ENCODE measurements around the gene CCDC169.
"Not testable (repeated sequence)": the region's sequence is repeated elsewhere in the genome, so short reads cannot be mapped to it uniquely, and the experiment has no call there.

CCDC169 gene

DNA sequence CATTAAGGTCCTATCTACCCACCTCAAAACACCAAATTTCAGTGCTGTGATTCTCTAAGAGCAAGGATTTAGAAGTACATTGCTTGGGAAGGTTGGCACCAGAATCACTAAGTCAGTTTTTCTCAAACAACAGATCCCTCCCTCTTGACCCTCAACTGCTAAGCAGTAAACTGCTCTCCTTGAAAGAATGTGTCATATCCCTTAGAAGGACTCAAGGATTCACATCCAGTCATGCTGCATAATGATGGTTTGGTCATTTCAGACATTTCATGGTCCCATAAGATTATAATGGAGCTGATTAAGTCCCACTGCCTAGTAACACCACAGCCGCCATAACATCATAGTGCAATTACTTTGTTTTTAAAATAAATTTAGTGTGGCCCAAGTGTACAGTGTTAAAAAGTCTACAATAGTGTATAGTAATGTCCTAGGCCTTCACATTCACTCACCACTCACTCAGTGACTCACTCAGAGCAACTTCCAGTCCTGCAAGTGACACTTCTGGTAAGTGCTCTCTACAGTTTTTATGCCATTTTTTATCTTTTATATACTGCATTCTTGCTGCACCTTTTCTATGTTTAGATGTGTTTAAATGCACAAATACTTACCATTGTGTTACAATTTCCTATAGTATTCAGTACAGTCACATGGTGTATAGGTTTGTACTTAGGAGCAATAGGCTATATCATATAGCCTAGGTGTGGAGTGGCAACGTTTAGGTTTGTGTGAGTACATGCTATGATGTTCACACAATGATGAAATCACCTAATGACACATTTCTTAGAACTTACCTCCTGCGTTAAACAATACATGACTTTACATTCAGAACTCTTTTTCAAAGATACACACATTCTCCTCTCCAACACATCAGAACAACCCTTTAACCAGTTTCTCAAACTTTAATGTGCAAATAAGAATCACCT is 15.7 kb upstream of the CCDC169 start:
- no peak for DNase-seq (ENCODE audit: low read depth in 2 of 2)

DNA sequence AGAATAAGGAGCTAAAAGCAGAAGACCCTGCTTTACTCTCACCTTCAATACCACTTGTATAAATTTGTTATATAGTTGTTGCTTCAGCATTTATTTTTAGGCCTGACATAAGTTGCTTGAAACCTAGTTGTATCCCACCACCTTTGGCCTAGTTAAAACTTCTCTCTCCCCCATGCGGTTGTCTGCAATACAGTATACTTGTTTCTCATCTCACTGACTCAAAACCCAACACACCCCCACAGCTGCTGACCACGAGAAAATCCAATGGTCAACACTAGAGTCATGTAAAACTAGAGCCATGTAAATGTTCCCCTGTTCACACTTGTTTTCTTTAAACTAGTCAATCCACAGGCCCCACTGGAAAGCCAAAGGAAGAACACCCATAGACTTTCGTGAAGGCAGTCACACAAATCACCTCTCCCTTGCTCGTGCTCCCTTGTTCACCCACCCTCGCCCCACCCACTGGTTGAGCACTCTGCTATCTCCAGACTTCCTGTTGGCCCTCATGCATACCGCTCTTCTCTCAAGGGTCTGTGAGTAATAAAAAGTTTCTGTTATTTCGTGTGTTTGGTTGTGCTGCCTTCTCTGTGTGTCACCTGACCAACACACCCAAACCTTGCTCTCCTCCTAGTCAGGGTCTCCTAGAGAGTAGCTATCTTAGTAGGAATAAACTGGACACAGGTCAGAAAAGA is 12.9 kb upstream of the CCDC169 start:
- no peak for DNase-seq (ENCODE audit: low read depth in 2 of 2)

GRCh38 chr13:36302289-36302688 is 4.7 kb upstream of the CCDC169 start:
- no peak for DNase-seq (ENCODE audit: low read depth in 2 of 2)

DNA sequence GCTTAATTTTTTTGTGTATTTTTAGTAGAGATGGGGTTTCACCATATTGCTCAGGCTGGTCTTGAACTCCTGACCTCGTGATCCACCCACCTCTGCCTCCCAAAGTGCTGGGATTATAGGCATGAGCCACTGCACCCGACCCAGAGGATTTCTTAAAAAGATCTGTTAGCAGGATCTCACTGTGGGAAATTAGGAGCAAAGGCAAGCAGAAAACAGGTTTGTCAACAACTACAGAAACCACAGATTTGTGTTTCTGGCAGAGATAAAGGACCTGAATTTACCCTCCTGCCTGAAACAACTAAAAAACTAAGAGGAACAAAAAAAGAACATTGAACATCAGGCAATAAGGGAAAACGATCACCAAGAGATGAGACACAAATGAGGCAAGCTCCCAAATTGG is 1.9 kb upstream of the CCDC169 start:
- not testable (repeated sequence) for DNase-seq (ENCODE audit: low read depth in 2 of 2)

GRCh38 chr13:36298535-36299068 is 988 bp upstream of the CCDC169 start:
- DNase-seq (ENCODE audit: low read depth in 2 of 2): no peak

DNA sequence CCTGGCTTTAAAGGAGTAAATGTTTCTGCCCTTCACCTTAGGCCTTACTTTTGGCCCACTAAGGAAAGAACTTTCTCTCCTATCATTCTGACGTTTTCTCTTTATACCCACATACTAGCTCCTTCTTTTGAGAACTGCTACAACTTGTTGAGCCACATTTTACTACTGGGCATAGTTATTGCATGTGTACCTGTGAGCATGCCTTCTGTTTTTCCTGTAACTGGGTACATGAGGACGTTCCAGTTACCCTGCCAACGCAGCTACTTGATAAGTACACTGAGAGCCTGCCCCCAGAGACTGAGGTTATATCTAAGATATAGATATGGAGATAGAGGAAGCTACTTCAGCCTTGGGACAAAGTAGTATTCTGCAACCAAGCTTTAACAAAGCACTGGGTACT is 3.5 kb downstream of the CCDC169 start:
- DNase-seq (ENCODE audit: low read depth in 2 of 2): no peak

DNA sequence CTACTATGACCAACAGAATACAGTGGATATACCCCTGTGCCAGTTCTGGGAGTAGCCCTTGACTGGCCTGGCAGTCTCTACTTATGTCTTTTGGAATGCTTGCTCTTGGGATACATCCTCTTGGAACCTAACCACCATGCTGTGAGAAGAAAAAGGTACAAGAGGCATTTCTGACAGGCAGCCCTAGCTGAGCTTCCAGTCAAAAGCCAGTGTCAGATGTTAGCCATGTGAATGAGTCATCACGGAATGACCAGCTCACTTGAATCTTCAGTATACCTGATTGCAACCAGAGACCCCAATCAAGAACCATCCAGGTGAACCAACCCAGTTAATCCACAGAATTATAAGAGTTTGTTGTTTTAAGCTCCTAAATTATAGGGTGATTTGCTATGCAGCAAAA is 4.1 kb downstream of the CCDC169 start:
- DNase-seq (ENCODE audit: low read depth in 2 of 2): no peak

DNA sequence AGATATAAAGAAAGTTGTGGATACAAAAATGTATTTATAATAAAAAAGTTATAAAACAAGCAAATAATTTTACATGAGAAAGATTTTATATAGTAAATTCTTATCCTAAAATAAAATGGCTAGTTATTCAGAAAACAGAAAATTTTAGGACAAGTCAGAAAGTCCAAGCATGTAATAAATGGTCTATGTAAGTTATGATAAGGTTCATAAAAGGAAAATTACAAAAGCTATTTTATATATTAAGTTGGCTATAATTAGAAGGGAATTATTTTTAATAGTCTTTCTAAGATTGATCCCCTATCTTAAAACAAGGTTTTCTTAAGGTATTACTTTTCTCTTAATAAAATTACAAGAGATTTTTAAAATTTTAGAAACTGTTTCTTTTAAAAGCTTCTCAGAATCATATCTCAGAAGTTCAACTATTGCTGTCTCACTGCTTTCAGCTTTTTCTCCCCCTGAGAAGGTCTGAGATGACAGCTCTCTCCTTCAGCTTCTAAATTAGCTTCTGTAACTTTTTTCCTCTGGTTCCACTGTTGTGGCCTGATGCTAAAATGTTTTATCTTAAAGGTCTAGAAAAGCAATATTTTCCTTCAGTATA is 8.7 kb downstream of the CCDC169 start:
- no peak for DNase-seq (ENCODE audit: low read depth in 2 of 2)

DNA sequence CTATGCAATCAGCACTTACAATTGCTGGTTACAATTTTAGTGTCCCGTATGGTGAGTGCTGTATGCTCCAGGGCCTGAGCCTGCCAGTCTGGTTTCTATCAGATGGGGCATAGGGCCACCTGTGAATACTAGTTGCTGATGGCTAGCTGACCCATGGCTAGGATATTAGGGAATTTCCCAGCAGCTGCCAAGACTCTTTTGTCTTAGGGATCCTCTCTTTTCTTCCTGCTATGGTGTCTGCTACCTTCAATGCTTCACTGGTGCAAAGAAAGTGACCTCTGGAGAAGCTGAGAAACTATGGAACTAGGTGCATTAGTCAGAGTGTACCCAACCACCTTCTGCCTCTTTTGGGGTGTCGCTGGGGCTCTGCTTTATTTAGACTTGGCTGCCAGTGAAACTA is 11.6 kb downstream of the CCDC169 start:
- DNase-seq (ENCODE audit: low read depth in 2 of 2): no peak

- DNase-seq (ENCODE audit: low read depth in 2 of 2): no peak
Measured at GRCh38 chr13:36282821-36283432, 14.7 kb downstream of the CCDC169 start.

DNA sequence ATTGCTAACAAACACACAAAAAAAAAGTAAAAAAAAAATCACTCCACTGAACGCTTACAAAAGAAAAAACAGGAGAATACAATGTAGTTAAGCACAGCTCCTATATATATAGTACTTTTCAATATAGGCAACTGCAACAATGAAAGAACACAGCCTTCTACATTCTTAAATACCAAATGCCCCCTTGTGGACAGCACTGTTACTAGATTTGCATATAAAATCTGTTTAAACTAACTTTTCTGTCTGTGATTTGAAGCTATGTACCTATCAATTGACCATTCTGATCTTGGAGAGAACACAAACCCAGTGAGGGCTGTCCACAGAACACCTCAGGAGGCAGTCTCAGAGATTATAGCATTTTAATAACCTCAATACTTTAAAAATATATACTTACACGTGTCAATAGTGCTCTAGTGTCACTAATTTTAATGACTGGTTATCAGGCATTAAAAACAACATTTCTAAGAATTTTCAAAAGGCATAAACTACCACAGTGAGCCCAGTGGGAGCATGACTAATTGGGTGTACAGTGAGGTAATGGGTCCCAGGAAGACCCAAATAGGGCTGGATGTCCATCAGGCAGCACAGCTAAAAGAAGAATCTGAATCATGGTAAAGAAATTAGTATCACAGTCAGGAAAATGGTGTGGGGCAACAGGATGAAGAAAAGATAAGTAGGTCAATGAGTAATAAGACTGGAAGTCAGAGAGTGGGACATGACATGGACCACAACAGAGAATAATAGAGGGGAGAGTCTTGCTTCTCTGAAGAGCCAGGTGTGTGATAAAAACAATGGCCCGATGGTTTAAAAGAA is 22.2 kb downstream of the CCDC169 start:
- no peak for DNase-seq (ENCODE audit: low read depth in 2 of 2)

- DNase-seq (ENCODE audit: low read depth in 2 of 2): no peak
Measured at GRCh38 chr13:36273431-36273830, 24.2 kb downstream of the CCDC169 start.

DNA sequence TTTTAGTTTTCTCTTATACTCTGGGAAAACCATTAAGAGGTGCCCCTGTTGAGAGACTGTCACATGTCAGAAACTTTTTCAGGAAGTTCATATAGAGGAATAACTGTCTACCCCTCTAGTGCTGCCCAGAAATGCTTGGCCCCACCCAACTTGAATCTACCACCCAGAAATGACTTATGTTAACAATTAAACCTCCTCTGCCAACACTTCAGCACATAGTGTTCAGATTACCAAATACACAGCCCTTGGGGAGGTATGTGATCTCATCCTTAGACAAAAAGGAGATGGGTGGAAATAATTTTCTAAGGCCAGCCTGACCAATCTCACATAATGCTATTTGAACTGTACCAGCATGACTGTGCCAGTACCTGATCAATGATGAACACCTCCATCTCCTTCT is 35.6 kb downstream of the CCDC169 start:
- DNase-seq (ENCODE audit: low read depth in 2 of 2): no peak

DNA sequence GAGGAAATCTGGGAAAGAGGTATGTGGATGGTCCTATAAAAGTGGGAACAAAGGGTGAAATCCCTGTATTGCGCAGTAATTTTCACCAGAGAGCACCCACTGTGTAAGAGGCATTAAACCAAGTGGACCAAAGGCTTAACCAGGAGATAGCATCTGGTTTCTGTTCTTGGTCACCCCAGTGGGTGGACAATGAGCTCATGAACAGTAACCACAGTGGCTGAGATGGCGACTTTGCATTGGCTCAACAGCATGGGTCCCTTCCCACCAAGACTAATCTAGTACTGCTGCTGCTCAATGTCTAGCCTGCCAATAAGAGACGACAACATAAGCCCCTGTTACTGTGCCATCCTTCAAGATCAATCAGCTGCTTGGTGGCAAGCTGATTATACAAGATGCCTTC is 36.6 kb downstream of the CCDC169 start:
- DNase-seq (ENCODE audit: low read depth in 2 of 2): no peak

GRCh38 chr13:36259361-36260137 is 38.1 kb downstream of the CCDC169 start:
- DNase-seq (ENCODE audit: low read depth in 2 of 2): no peak

GRCh38 chr13:36258831-36259230 is 38.8 kb downstream of the CCDC169 start:
- DNase-seq (ENCODE audit: low read depth in 2 of 2): no peak

GRCh38 chr13:36251526-36251925 is 46.1 kb downstream of the CCDC169 start:
- no peak for DNase-seq (ENCODE audit: low read depth in 2 of 2)

- no peak for DNase-seq (ENCODE audit: low read depth in 2 of 2)
Measured at GRCh38 chr13:36251017-36251416, 46.6 kb downstream of the CCDC169 start.

DNA sequence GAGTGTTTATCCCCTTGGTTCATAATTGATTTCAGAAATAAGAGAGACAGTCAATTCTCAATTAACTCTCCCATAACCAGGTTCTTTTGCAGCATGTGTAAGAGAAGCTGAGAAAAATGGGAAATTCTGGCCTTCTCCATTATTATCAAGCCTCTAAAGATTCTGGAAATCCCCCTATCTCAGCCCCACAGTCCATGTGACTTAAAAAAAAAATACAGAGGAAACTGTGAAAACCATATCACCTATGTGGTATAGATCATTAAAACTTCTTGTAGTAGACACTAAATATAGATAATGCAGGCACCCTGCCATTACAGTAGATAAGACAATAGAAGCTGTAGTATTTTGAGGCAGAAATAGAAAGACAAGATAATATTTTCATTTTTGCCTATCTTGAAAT is 48.9 kb downstream of the CCDC169 start:
- no peak for DNase-seq (ENCODE audit: low read depth in 2 of 2)

DNA sequence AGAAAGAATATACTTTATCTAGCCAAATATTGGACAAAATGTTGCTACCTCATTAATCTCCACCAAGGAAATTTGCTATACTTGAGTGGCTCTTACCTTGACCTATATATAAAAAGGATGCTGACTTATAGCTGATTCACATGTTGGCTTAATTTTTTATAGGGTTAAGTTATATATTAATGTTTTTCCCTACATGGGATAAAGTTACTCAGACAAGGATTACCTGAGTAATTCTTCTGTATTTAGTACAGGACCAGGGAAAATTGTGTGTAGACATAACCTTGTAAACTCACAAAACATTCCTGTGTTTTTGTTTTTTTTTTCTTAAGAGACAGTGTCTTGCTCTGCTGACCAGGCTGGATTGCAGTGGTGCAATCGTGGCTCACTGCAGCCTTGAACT is 52.6 kb downstream of the CCDC169 start:
- no peak for DNase-seq (ENCODE audit: low read depth in 2 of 2)
